Erythroblast (primary cell): ENCODE measurements around the gene AMD1.

Experiments used
- DNase-seq, 2 experiments: peaks; one replicate each; lab custom pipeline; 2025; lab: John Stamatoyannopoulos, UW
- GATA1 ChIP-seq: IDR thresholded peaks from 2 replicates; pipeline ENCODE4 v1.6.1; 2011; ENCODE audit warnings: low read depth, mild to moderate bottlenecking, control low read depth, low read length, moderate library complexity
- POLR2A ChIP-seq: IDR thresholded peaks from 2 replicates; pipeline ENCODE4 v1.6.1; 2011; ENCODE audit warnings: mild to moderate bottlenecking, low read length

Gene AMD1

GRCh38 chr6:110935171-110935570, 60.6 kb downstream of the AMD1 start:
- TF ChIP-seq POLR2A (no peak), GATA1 (no peak)
- DNase-seq, result no peak

GRCh38 chr6:110938171-110938570, 63.6 kb downstream of the AMD1 start:
- TF ChIP-seq GATA1 (no peak), POLR2A (no peak)
- no peak for DNase-seq

DNA sequence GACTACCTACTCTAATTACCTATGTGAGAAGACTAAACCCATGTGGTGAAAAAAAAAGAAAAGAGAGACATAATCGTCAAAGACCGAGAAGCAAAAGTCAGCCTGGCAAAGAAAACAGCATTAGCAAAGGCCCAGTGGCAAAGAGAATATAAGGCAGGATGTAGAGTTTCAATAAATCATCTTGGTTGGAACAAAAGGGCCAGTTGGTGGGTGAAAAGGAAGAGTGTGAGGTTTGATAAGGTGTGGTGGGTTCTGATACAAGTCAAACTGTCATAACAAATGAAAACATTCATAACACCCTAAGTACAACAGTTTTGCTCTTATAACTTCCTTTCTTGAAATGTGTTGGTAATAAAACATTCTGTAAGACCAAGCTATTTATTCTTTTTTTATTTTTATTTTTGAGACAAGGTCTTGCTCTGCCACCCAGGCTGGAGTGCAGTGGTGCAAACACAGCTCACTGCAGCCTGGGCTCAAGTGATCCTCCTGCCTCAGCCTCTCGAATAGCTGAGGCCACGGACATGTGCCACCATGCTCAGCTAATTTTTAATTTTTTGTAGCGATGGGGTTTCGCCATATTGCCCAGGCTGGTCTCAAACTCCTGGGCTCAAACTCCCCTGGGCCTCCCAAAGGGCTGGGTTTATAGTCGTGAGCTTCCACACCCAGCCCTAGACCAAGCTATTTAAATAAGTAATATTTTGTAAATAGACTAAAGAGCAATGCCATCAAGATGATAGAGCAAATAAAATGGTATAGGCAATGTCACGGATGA, 65.0 kb downstream of the AMD1 start:
- TF ChIP-seq POLR2A (no peak), GATA1 (no peak)
- peak in 1 of 2 experiments; percentile 26 for DNase-seq

DNA sequence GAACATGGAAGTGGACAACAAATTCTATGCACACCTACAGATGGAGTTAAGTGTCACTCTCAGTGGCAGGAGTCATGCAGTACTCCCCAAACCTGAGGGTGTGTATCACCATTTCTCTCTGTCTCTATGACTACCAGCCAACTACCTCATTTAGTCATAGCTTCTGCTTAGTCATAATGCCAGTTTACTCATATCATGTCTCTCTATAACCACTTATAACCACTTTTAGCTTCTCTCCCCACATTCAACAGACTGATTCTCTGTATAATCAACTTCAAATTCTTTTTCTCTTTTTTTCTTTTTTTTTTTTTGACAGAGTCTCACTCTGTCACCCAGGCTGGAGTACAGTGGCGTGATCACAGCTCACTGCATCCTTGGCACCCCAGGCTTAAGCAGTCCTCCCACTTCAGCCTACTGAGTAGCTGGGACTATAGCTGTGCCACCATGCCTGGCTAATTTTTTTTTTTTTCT, 70.1 kb downstream of the AMD1 start:
- peak; percentile 59 to 78 for DNase-seq

More for the DNA sequence above, 70.1 kb downstream of the AMD1 start:
- TF ChIP-seq GATA1 (no peak), POLR2A (peak; percentile 58)
